HEK293 (cell line): ENCODE data around the gene UTP25.

Source experiments
- CTCF ChIA-PET: fragments of 350-600 bp; formaldehyde crosslinking; extraction: SDS; loops from one replicate; lab custom pipeline; 2021; ENCODE audit warnings: antibody characterized with exemption; lab: Yijun Ruan, JAX
- POLR2A ChIA-PET: fragments of 300-600 bp; formaldehyde crosslinking; extraction: SDS; loops from one replicate; lab custom pipeline; 2020; ENCODE audit warnings: antibody characterized with exemption, inconsistent platforms; lab: Yijun Ruan, JAX
- H3K27ac ChIP-seq: fragments of 200-500 bp; sonication (Bioruptor generic); 2 replicates; pipeline ENCODE4 v1.5.1; 2014; ENCODE audit warnings: low read depth, low read length, control low read depth, inconsistent platforms; ENCODE audit errors: extremely low read depth
- H3K36me3 ChIP-seq, 2 experiments: fragments of 200-500 bp in 1 of 2; sonication (Bioruptor generic) in 1 of 2; 1 replicate in 1 of 2; 2 replicates in 1 of 2; pipeline ENCODE4 v1.5.1; 2014 to 2017; ENCODE audit warnings: inconsistent platforms in 2 of 2, low read length in 2 of 2; ENCODE audit not compliant: control insufficient read depth in 2 of 2, insufficient read depth in 1 of 2
- H3K4me1 ChIP-seq: fragments of 200-500 bp; sonication (Bioruptor generic); 2 replicates; pipeline ENCODE4 v1.5.1; 2014; ENCODE audit warnings: mild to moderate bottlenecking, low read length, inconsistent platforms; ENCODE audit not compliant: control insufficient read depth, insufficient read depth
- H3K4me3 ChIP-seq: 2 replicates; pipeline ENCODE4 v1.5.1; 2011; ENCODE audit warnings: low read depth, mild to moderate bottlenecking, control low read depth, low read length, moderate library complexity
- H3K9me3 ChIP-seq: fragments of 200-500 bp; sonication (Bioruptor generic); 2 replicates; pipeline ENCODE4 v1.5.1; 2014; ENCODE audit warnings: low read depth, low read length, inconsistent platforms; ENCODE audit not compliant: control insufficient read depth, insufficient read depth
- KLF1 ChIP-seq: fragments of 450-650 bp; formaldehyde crosslinking; IDR thresholded peaks from 2 replicates; pipeline ENCODE4 v1.5.1; 2016; ENCODE audit warnings: missing biosample characterization, missing genetic modification characterization
- OSR2 ChIP-seq: fragments of 450-650 bp; formaldehyde crosslinking; IDR thresholded peaks from 2 replicates; pipeline ENCODE4 v1.5.1; 2016; ENCODE audit warnings: missing biosample characterization, missing genetic modification characterization
- PATZ1 ChIP-seq: fragments of 450-650 bp; formaldehyde crosslinking; IDR thresholded peaks from 2 replicates; pipeline ENCODE4 v1.5.1; 2016; ENCODE audit warnings: missing biosample characterization, missing genetic modification characterization
- PBX3 ChIP-seq: sonication (generic); formaldehyde crosslinking; IDR thresholded peaks from 2 replicates; pipeline ENCODE4 v1.8.1; 2022; ENCODE audit warnings: mild to moderate bottlenecking, moderate library complexity, missing genetic modification reagents
- PRDM1 ChIP-seq: fragments of 450-650 bp; formaldehyde crosslinking; IDR thresholded peaks from 2 replicates; pipeline ENCODE4; 2016; ENCODE audit warnings: missing biosample characterization, missing genetic modification characterization
- PRDM6 ChIP-seq: fragments of 450-650 bp; formaldehyde crosslinking; IDR thresholded peaks from 2 replicates; pipeline ENCODE4 v1.5.1; 2017; ENCODE audit warnings: missing biosample characterization, missing genetic modification characterization
- SCRT1 ChIP-seq: fragments of 450-650 bp; formaldehyde crosslinking; IDR thresholded peaks from 2 replicates; pipeline ENCODE4 v1.5.1; 2016; ENCODE audit warnings: missing biosample characterization, missing genetic modification characterization, borderline replicate concordance
- YY2 ChIP-seq: fragments of 450-650 bp; formaldehyde crosslinking; IDR thresholded peaks from 2 replicates; pipeline ENCODE4 v1.5.1; 2016; ENCODE audit warnings: missing biosample characterization, missing genetic modification characterization
- ZNF292 ChIP-seq: fragments of 450-650 bp; formaldehyde crosslinking; IDR thresholded peaks from 2 replicates; pipeline ENCODE4 v1.5.1; 2016; ENCODE audit warnings: low read depth, missing biosample characterization, missing genetic modification characterization, borderline replicate concordance
- ZNF324 ChIP-seq: fragments of 450-650 bp; formaldehyde crosslinking; IDR thresholded peaks from 2 replicates; pipeline ENCODE4 v1.5.1; 2016; ENCODE audit warnings: missing biosample characterization, missing genetic modification characterization
- ZNF350 ChIP-seq: fragments of 450-650 bp; formaldehyde crosslinking; IDR thresholded peaks from 2 replicates; pipeline ENCODE4 v1.5.0; 2017; ENCODE audit warnings: missing biosample characterization, mild to moderate bottlenecking, missing genetic modification characterization
- ZNF366 ChIP-seq: fragments of 450-650 bp; formaldehyde crosslinking; conservative IDR thresholded peaks from 2 replicates; pipeline ENCODE4 v1.5.1; 2016; ENCODE audit warnings: missing biosample characterization, missing genetic modification characterization
- ZNF416 ChIP-seq: fragments of 450-650 bp; formaldehyde crosslinking; IDR thresholded peaks from 2 replicates; pipeline ENCODE4 v1.5.1; 2016; ENCODE audit warnings: missing biosample characterization, missing genetic modification characterization
- ZNF426 ChIP-seq: fragments of 450-650 bp; formaldehyde crosslinking; IDR thresholded peaks from 2 replicates; pipeline ENCODE4 v1.5.1; 2017; ENCODE audit warnings: missing biosample characterization, missing genetic modification characterization, mild to moderate bottlenecking, inconsistent platforms, moderate library complexity
- ZNF433 ChIP-seq: fragments of 450-650 bp; formaldehyde crosslinking; IDR thresholded peaks from 2 replicates; pipeline ENCODE4 v1.5.1; 2016; ENCODE audit warnings: missing biosample characterization, missing genetic modification characterization, low read depth
- ZNF449 ChIP-seq: fragments of 450-650 bp; formaldehyde crosslinking; IDR thresholded peaks from 2 replicates; pipeline ENCODE4 v1.5.1; 2017; ENCODE audit warnings: missing biosample characterization, mild to moderate bottlenecking, missing genetic modification characterization, moderate library complexity
- ZNF529 ChIP-seq: fragments of 450-650 bp; formaldehyde crosslinking; IDR thresholded peaks from 2 replicates; pipeline ENCODE4 v1.5.1; 2017; ENCODE audit warnings: missing genetic modification characterization, missing biosample characterization; ENCODE audit not compliant: insufficient replicate concordance
- ZNF548 ChIP-seq: fragments of 450-650 bp; formaldehyde crosslinking; IDR thresholded peaks from 2 replicates; pipeline ENCODE4 v1.5.1; 2016; ENCODE audit warnings: missing biosample characterization, missing genetic modification characterization
- ZNF571 ChIP-seq: fragments of 450-650 bp; formaldehyde crosslinking; IDR thresholded peaks from 2 replicates; pipeline ENCODE4 v1.5.0; 2017; ENCODE audit warnings: missing biosample characterization, missing genetic modification characterization
- ZNF670 ChIP-seq: fragments of 450-650 bp; formaldehyde crosslinking; IDR thresholded peaks from 2 replicates; pipeline ENCODE4 v1.5.1; 2016; ENCODE audit warnings: missing biosample characterization, missing genetic modification characterization, low read depth
- ZSCAN18 ChIP-seq: fragments of 450-650 bp; formaldehyde crosslinking; IDR thresholded peaks from 2 replicates; pipeline ENCODE4 v1.5.1; 2016; ENCODE audit warnings: missing biosample characterization, missing genetic modification characterization

The UTP25 gene

GRCh38 chr1:209876078-209876800, 48.5 kb downstream of the UTP25 start (continued):
- TF ChIP-seq ZNF449 (tag by site-specific recombination), result no peak
- TF ChIP-seq ZNF350 (tag by site-specific recombination), result no peak
- TF ChIP-seq ZNF292 (tag by site-specific recombination), result no peak
- no peak for TF ChIP-seq ZNF416 (tag by site-specific recombination)
- no peak for TF ChIP-seq KLF1 (tag by site-specific recombination)
- TF ChIP-seq ZNF324 (tag by site-specific recombination), result no peak
- no peak for TF ChIP-seq ZNF426 (tag by site-specific recombination)
- TF ChIP-seq, all 188 proteins: peak for 0

GRCh38 chr1:209877087-209877764, 49.5 kb downstream of the UTP25 start:
- H3K36me3 ChIP-seq, result no peaks in the 10 kb centered on the region
- H3K4me1 ChIP-seq, result no peaks in the 10 kb centered on the region; the same call in 1 of the 2 replicates
- TF ChIP-seq ZNF548 (no peak), PATZ1 (tag by site-specific recombination) (no peak), OSR2 (tag by site-specific recombination) (peak; percentile 34; the same call in 1 of the 2 replicates), ZNF433 (no peak), YY2 (tag by site-specific recombination) (no peak), PRDM6 (tag by site-specific recombination) (0 out of 2 replicates have a peak, but pooled peaks have one; percentile 19), PBX3 (CRISPR knock-in tag) (no peak), ZNF571 (tag by site-specific recombination) (no peak), SCRT1 (tag by site-specific recombination) (no peak), ZNF366 (tag by site-specific recombination) (peak; percentile 75), ZSCAN18 (tag by site-specific recombination) (no peak), ZNF529 (tag by site-specific recombination) (no peak), ZNF670 (tag by site-specific recombination) (no peak), PRDM1 (peak; percentile 51; the same call in 1 of the 2 replicates)
- H3K9me3 ChIP-seq, result no peaks in the 10 kb centered on the region
- H3K27ac ChIP-seq, result no peak overlapping the region
- H3K4me3 ChIP-seq, result no peak overlapping the region
- ChIA-PET POLR2A (no interaction called here), CTCF (interaction anchor here (1.9 to 2.8 kb wide), 2 partner anchors 17 to 112 kb away, joined by 13 to 17 read pairs; no protein-coding TSS in a partner anchor)
